Large intestine (tissue), 3 donors: Measurements from ENCODE around the gene FKBP11. TPM values are rescaled to one million over a fixed set of nuclear protein-coding genes. Genes with fewer than 3 reads are reported as not detected.
A peak's percentile ranks its signal among the peaks of the same experiment; 100 is the strongest.
"Not testable (repeated sequence)": the region's sequence is repeated elsewhere in the genome, so short reads cannot be mapped to it uniquely, and the experiment has no call there.

Experiments
- DNase-seq, 2 donors: peaks; one replicate each; pipeline versions ENCODE4 v3.0.0 to v3.0.0-alpha.2; 2013
- H3K27ac ChIP-seq: one replicate; pipeline ENCODE4 v1.5.1; 2013; ENCODE audit warnings: low read length
- H3K27me3 ChIP-seq: 2 replicates; pipeline ENCODE4 v1.6.1; 2013; ENCODE audit warnings: low read length; ENCODE audit not compliant: control insufficient read depth, insufficient read depth
- H3K36me3 ChIP-seq: 2 replicates; pipeline ENCODE4 v1.6.1; 2013; ENCODE audit warnings: low read length; ENCODE audit not compliant: control insufficient read depth, insufficient read depth
- H3K4me1 ChIP-seq: one replicate; pipeline ENCODE4 v1.6.1; 2013; ENCODE audit warnings: low read length; ENCODE audit not compliant: control insufficient read depth, insufficient read depth
- H3K4me3 ChIP-seq: one replicate; pipeline ENCODE4 v1.5.1; 2013; ENCODE audit warnings: low read length
- H3K9me3 ChIP-seq: one replicate; pipeline ENCODE4 v1.6.1; 2013; ENCODE audit warnings: mild to moderate bottlenecking, low read depth, low read length, moderate library complexity; ENCODE audit not compliant: control insufficient read depth
- WGBS: methylation state at CpG from one replicate; pipeline ENCODE4 v1.1.5; 2013; ENCODE audit warnings: low lambda C conversion rate; ENCODE audit not compliant: insufficient coverage; 5-methylcytosine and 5-hydroxymethylcytosine counted together
- polyA plus RNA-seq: library from polyadenylated mRNA; unstranded; fragments of 120-200 nt; gene quantifications from one replicate; pipeline ENCODE4 v1.2.1, GENCODE V29; 2013

FKBP11 gene
- polyA plus RNA-seq, 1 donor = 55.3 TPM

DNA sequence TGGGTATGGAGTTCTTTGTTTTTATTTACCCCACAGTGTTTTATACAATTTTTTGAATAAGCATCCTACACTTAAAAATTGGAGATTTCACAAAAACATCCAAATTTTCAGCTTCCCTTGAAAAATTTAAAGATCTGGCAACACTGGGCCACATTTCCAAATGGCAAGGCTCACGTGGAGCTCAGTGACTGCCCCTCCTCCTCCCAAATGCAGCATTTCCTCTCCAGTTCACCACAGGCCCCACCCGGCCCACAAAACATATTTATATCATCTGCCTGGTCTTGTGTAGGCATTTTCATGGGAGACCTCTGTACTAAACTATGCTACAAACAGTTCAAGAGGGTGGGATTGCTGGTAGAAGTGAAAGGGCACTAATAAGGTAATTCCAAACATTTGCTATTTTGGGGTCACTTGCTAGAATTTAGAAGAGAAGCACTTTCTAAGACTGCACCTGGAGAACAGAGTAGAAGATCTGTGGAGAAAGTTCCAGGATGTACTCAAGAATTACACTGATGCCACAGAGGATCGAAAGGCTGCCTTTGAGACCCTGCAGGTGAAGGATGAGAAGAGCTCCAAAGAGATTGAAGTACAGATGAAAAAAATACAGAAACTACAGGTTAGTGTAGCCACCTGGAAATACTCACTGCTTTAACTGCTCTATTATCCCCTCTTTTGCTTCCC is 7.3 kb downstream of the FKBP11 start:
- Histone ChIP-seq H3K27ac (no peak overlapping the region), H3K4me3 (no peak overlapping the region), H3K27me3 (no peaks in the 10 kb centered on the region), H3K4me1 (no peaks in the 10 kb centered on the region), H3K9me3 (peaks cover 3% of the 10 kb centered on the region), H3K36me3 (peaks cover 3% of the 10 kb centered on the region)
- WGBS = no CpG with 5 or more reads among the region's 3 CpGs
- no peak for DNase-seq

DNA sequence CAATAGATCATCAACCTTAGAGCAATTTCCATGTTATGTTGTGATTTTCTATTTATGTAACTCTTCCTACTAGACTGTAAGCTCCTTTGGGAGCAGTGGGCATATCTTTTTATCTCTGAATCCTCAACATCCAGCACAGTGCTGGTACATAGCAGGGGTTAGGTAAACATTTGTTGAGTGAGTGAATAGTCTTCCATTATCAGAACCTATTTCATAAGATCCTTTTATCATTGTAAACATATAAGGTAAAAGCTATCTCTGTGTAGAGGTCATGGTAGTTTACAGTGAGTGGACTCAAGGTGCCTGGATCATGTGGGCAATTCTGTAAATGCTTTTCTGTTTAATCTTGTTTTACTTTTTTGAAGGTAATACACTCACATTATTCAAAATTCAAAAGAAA is 15.1 kb downstream of the FKBP11 start:
- H3K27ac ChIP-seq = no peak overlapping the region
- H3K27me3 ChIP-seq = no peaks in the 10 kb centered on the region
- peaks cover 22% of the 10 kb centered on the region for H3K4me1 ChIP-seq
- H3K9me3 ChIP-seq = no peaks in the 10 kb centered on the region
- peak in 1 of 2 donors; percentile 53 for DNase-seq
- no peaks in the 10 kb centered on the region for H3K36me3 ChIP-seq
- no peak overlapping the region for H3K4me3 ChIP-seq

DNA sequence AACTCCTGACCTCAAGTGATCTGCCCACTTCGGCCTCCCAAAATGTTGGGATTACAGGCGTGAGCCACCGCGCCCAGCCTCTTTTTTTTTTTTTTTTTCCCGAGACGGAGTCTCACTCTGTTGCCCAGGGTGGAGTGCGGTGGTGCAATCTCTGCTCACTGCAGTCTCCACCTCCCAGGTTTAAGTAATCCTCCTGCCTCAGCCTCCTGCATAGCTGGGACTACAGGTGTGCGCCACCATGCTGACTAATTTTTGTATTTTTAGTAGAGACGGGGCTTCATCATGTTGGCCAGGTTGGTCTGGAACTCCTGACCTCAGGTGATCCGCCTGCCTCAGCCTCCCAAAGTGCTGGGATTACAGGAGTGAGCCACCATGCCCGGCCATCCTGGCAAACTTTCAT is 15.6 kb downstream of the FKBP11 start:
- H3K27me3 ChIP-seq, H3K27ac ChIP-seq, H3K36me3 ChIP-seq, H3K4me3 ChIP-seq, H3K9me3 ChIP-seq, DNase-seq: not testable (repeated sequence)
- H3K4me1 ChIP-seq = peaks cover 22% of the 10 kb centered on the region
- WGBS = no CpG with 5 or more reads among the region's 11 CpGs

DNA sequence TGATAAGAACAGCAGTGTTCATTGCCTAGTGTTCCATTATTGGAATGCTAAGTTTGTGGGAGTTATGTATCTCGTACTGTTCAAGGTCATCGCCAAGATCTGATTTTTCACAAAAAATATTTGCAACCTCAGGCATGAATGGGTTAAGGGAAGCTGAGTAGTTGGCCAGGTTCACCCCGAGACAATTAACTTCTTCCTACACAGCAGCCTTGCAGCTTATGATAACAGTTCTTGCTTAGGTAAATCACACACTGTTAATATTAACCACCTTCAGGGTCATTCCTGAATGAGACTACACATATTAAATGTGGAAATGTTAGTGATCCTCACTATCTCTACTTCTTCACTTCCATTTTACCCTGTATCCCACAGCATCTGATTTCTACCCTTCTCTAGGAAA is 18.0 kb downstream of the FKBP11 start:
- no CpG with 5 or more reads among the region's 3 CpGs for WGBS
- H3K36me3 ChIP-seq = no peaks in the 10 kb centered on the region
- H3K4me3 ChIP-seq = no peak overlapping the region
- DNase-seq = peak; percentile 45 to 78
- peak overlapping the region; percentile 67 for H3K27ac ChIP-seq
- H3K4me1 ChIP-seq = peaks cover 25% of the 10 kb centered on the region
- H3K27me3 ChIP-seq = no peaks in the 10 kb centered on the region
- no peaks in the 10 kb centered on the region for H3K9me3 ChIP-seq

DNA sequence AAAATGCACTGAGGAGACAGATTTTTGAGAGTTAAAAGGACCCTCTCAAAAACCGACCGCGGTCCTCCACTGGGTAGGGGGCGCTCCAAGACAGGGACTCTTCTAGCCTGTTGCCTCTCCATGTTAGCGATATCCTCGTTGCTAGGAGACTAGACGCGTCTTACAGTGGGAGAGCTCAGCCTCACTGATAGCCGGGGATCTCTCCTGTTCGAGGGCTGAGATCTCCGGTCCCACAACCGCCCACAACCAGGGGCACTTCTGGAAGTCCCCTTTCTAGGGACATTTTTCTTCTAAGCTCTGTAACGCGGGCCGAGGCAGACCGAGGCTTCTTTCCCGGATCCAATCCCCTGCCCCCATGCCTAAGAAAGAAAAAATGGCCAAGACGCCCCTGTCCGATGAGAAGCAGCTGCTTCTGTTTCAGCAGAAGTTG is 21.3 kb downstream of the FKBP11 start:
- Histone ChIP-seq H3K27me3 (no peaks in the 10 kb centered on the region), H3K4me1 (peaks cover 13% of the 10 kb centered on the region), H3K27ac (no peak overlapping the region), H3K9me3 (no peaks in the 10 kb centered on the region), H3K36me3 (no peaks in the 10 kb centered on the region), H3K4me3 (peak overlapping the region; percentile 38)
- DNase-seq = peak; percentile 81 to 85
- WGBS = no CpG with 5 or more reads among the region's 19 CpGs

DNA sequence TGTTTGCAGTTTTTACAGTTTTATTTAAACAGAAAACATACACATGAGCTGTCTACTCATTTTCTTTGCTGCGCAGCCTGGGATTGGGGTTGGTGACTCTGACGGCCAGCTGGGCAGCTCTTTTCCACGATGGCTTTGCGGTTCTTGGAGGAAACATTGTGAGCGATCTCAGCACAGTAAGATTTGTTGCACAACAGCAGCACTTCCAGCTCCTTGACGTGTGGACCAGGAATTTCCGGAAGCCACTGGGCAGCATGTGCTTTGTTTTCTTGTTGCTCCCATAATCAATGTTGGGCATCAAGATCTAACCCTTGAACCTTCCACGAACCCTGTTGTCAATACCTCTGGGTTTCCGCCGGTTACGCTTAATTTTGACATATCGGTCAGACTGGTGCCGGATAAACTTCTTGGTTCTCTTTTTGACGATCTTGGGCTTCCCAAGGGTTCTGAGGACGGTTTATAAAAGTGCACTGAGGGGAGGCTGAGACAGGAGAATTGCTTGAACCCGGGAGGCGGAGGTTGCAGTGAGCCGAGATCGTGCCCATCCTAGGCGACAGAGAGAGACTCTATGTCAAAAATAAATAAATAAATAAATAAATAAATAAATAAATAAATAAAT is 21.8 kb downstream of the FKBP11 start:
- Histone ChIP-seq H3K27me3 (no peaks in the 10 kb centered on the region), H3K27ac (no peak overlapping the region), H3K36me3 (no peaks in the 10 kb centered on the region), H3K4me3 (no peak overlapping the region), H3K9me3 (no peaks in the 10 kb centered on the region), H3K4me1 (peaks cover 13% of the 10 kb centered on the region)
- WGBS = 63% methylated on average over 6 of the region's 20 CpGs
- no peak for DNase-seq

DNA sequence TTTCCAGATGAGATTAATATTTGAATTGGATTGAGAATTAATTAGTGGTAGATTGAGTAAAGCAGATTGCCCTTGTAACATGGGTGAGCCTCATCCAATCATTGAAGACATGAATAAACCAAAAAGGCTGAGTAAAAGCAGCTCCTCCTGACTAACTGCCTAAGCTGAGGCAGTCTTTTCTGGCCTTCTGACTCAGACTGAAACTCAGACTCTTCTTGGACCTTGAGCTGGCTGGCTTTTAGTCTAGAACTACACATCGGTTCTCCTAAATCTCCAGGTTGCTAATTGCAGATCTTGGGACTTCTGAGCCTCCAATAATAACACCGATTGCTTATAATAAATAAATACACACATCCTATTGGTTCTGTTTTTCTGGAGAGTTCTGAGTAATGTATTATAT is 24.0 kb downstream of the FKBP11 start:
- Histone ChIP-seq H3K36me3 (no peaks in the 10 kb centered on the region), H3K4me3 (no peak overlapping the region), H3K27ac (no peak overlapping the region), H3K4me1 (peaks cover 2% of the 10 kb centered on the region), H3K27me3 (no peaks in the 10 kb centered on the region), H3K9me3 (no peaks in the 10 kb centered on the region)
- no CpG with 5 or more reads among the region's 2 CpGs for WGBS
- DNase-seq = no peak

DNA sequence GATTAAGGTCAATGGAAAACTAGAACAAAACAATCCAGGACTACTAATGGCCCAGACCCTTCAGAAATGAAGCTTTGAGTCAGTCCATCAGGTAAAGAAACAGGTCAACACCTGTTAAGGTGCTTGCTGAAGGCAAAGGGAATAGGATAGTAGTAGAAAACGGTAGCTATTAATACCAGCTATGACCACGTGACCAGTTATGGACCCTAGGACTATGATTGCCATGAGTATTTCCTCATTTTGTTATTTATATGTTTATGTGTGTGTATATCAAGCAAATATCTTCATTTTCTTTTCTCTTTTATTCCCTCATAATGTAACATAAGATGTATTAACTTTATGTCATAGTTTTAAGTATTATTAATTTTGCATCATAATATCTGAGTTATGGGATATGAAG is 25.6 kb downstream of the FKBP11 start:
- H3K4me3 ChIP-seq = no peak overlapping the region
- no peaks in the 10 kb centered on the region for H3K27me3 ChIP-seq
- no peak for DNase-seq
- 80% methylated on average over 1 of the region's 2 CpGs for WGBS
- H3K9me3 ChIP-seq = no peaks in the 10 kb centered on the region
- no peak overlapping the region for H3K27ac ChIP-seq
- no peaks in the 10 kb centered on the region for H3K36me3 ChIP-seq
- peaks cover 2% of the 10 kb centered on the region for H3K4me1 ChIP-seq

DNA sequence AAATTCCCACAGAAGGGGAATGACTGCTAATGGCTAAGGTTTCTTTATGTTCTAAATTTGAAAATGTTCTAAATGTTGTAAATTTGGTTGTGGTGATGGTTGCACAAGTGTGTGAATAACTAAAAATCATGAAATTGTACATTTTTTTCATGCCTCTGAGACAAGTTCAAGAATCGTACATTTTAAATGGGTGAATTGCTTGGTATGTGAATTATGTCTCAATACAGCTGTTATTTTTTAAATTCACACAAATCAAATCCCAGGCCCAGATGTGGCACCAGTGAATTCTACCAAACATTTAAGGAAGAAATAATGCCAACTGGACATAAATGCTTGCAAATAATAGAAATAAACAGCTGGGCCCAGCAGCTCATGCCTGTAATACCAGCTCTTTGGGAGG is 31.0 kb downstream of the FKBP11 start:
- H3K27ac ChIP-seq = no peak overlapping the region
- DNase-seq = no peak
- no peaks in the 10 kb centered on the region for H3K9me3 ChIP-seq
- peaks cover 2% of the 10 kb centered on the region for H3K4me1 ChIP-seq
- no peaks in the 10 kb centered on the region for H3K27me3 ChIP-seq
- 83% methylated on average over 1 of the region's 1 CpG for WGBS
- no peaks in the 10 kb centered on the region for H3K36me3 ChIP-seq
- H3K4me3 ChIP-seq = no peak overlapping the region

DNA sequence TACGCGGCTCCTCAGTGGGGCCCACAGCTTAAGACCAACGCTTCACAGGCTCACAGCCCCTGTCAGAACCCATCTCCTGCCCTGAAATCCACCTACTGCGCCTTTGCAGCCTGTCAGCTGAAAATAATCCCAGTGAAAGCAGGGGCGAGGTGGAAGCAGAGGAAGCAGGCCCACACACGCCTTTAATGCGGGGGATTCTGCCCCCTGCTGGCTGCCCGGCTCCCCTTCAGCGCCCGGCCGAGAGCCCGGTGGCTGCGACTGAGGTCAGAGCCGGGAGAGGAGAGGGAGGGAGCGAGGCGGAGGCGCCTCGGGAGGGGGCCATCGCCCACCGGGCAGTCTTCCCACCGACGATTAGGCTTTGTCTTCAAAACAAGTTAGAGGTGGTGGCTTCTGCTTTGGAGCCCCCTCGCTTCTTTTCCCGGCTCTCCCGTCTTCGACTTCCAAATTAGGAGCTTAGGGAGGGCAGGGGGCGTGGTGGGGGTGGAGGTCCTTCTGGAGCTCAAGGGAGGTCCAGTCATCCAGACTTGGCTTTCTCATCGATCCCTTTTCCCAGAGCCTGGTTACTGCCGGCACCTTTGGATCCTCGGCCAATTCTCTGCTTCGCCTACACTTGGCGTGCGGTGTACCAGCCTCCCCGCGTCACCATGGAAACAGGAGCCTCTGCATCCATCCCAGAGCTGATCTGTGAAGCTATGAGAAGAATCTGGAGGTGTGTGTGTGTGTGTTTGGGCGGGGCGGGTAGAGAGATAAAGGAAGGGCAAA is 34.5 kb downstream of the FKBP11 start:
- Histone ChIP-seq H3K4me3 (no peak overlapping the region), H3K27me3 (no peaks in the 10 kb centered on the region), H3K36me3 (no peaks in the 10 kb centered on the region), H3K27ac (no peak overlapping the region), H3K4me1 (peaks cover 6% of the 10 kb centered on the region), H3K9me3 (no peaks in the 10 kb centered on the region)
- WGBS = no CpG with 5 or more reads among the region's 37 CpGs
- peak; percentile 73 to 74 for DNase-seq
